T-cell (primary cell): ENCODE data around the gene ZBTB4. TPM values are rescaled to one million over a fixed set of nuclear protein-coding genes. Genes with fewer than 3 reads are reported as not detected.
A peak's percentile ranks its signal among the peaks of the same experiment; 100 is the strongest.
"Not testable (repeated sequence)": the region's sequence is repeated elsewhere in the genome, so short reads cannot be mapped to it uniquely, and the experiment has no call there.

Experiments
- ATAC-seq, 4 experiments: fragments of 200-7000 bp in 3 of 4; fragments of 150-1000 bp in 1 of 4; cut with Tn5 transposase; replicated peaks in 1 of 4; 1 replicate in 3 of 4; 2 replicates in 1 of 4; pipeline ENCODE4 v1.10.0; 2021; ENCODE audit warnings: moderate library complexity in 3 of 4, mild to moderate bottlenecking in 2 of 4, moderate number of reproducible peaks in 1 of 4
- CTCF ChIA-PET, 2 donors: fragments of 300-600 bp; sonication (Branson Sonifier 250); formaldehyde crosslinking; loops; one replicate each; lab custom pipeline; 2022; ENCODE audit warnings: antibody characterized with exemption in 2 of 2; lab: Charles Lee
- POLR2A ChIA-PET, 2 donors: fragments of 300-600 bp; sonication (Branson Sonifier 250); formaldehyde crosslinking; loops; one replicate each; lab custom pipeline; 2022; ENCODE audit warnings: antibody characterized with exemption in 2 of 2; lab: Charles Lee
- DNase-seq, 35 experiments: peaks; one replicate each; pipeline versions ENCODE4 v3.0.0 to v3.0.0-alpha.2; 2013 to 2023
- H3K27ac ChIP-seq: one replicate; pipeline ENCODE4 v1.5.1; 2013; ENCODE audit warnings: low read length
- H3K27me3 ChIP-seq, 2 experiments: replicated peaks in 1 of 2; 1 replicate in 1 of 2; 2 replicates in 1 of 2; pipeline versions ENCODE4 v1.6.1 to v1.7.0; 2013; ENCODE audit warnings: low read length in 1 of 2, mixed read lengths in 1 of 2; ENCODE audit not compliant: control insufficient read depth in 2 of 2, insufficient read depth in 2 of 2; ENCODE audit errors: extremely low read depth in 1 of 2
- H3K36me3 ChIP-seq, 2 donors: 1 replicate in 1 of 2; 2 replicates in 1 of 2; pipeline versions ENCODE4 v1.6.1 to v1.7.0; 2013; ENCODE audit warnings: low read length in 1 of 2; ENCODE audit not compliant: control insufficient read depth in 2 of 2, insufficient read depth in 1 of 2; ENCODE audit errors: extremely low read depth in 1 of 2
- H3K4me1 ChIP-seq, 2 experiments: 1 replicate in 1 of 2; 2 replicates in 1 of 2; pipeline versions ENCODE4 v1.6.1 to v1.7.0; 2013; ENCODE audit warnings: low read length in 2 of 2, mixed read lengths in 1 of 2; ENCODE audit not compliant: insufficient read depth in 2 of 2, control insufficient read depth in 1 of 2; ENCODE audit errors: extremely low read depth in 1 of 2
- H3K4me3 ChIP-seq, 2 donors: 1 replicate in 1 of 2; 2 replicates in 1 of 2; pipeline versions ENCODE4 v1.5.1 to v1.7.0; 2013; ENCODE audit warnings: mild to moderate bottlenecking in 2 of 2, low read length in 1 of 2, moderate library complexity in 1 of 2; ENCODE audit not compliant: control insufficient read depth in 1 of 2; ENCODE audit errors: extremely low read depth in 1 of 2
- H3K9me3 ChIP-seq: 2 replicates; pipeline ENCODE4 v1.7.0; 2013
- H3K27ac Mint-ChIP-seq, 2 donors: one replicate each; pipeline ENCODE4 v1.8.0; 2020 to 2021; ENCODE audit warnings: mild to moderate bottlenecking in 2 of 2, mixed read lengths in 2 of 2
- H3K27me3 Mint-ChIP-seq, 2 donors: one replicate each; pipeline ENCODE4 v1.8.0; 2021 to 2022; ENCODE audit warnings: mixed read lengths in 2 of 2
- H3K36me3 Mint-ChIP-seq: one replicate; pipeline ENCODE4 v1.8.0; 2021; ENCODE audit warnings: mixed read lengths
- H3K4me1 Mint-ChIP-seq, 3 donors: one replicate each; pipeline ENCODE4 v1.8.0; 2020 to 2022; ENCODE audit warnings: mixed read lengths in 3 of 3, mild to moderate bottlenecking in 1 of 3
- H3K4me3 Mint-ChIP-seq, 3 donors: one replicate each; pipeline ENCODE4 v1.8.0; 2020 to 2022; ENCODE audit warnings: mild to moderate bottlenecking in 3 of 3, mixed read lengths in 3 of 3, moderate library complexity in 3 of 3
- H3K9me3 Mint-ChIP-seq, 3 donors: one replicate each; pipeline ENCODE4 v1.8.0; 2020 to 2022; ENCODE audit warnings: mixed read lengths in 3 of 3
- WGBS: methylation state at CpG from one replicate; pipeline ENCODE4 v1.1.5; 2013; ENCODE audit warnings: missing lambda C conversion rate; ENCODE audit not compliant: insufficient coverage; 5-methylcytosine and 5-hydroxymethylcytosine counted together
- total RNA-seq, 35 experiments: library from RNA in 6 of 35; stranded (reverse) in 6 of 35; fragments of 120-200 nt in 1 of 35; gene quantifications; one replicate each; pipeline versions ENCODE4 v1.2.1 to v1.2.4 and lab custom pipeline; 2013 to 2026

Gene ZBTB4
- total RNA-seq, 5 donors from 2014 or later (not counting 1 experiment from before 2014, with no cell fraction given), result 64.0 to 86.6 (median 82.7) TPM

DNA sequence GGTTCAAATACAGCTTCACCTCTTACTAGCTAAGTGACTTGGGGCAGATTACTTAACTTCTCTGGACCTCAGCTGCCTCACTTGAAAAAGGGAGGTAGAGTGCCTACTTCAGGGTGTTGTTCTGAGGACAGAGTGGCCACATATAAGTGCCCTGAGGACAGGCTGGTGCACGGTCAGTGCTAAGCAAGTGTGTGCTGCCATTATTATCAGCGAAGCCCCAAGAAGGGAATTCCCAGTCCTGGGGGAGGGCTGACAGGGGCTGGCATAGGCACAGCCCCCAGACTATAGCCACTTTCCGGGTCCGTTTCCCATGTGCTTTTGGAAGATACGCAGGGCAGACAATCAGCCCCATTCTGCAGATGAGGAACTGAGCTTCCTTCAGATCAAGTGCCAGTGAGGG, 2.5 kb downstream of the ZBTB4 start:
- H3K27ac Mint-ChIP-seq, result peak overlapping the region; percentile 89 to 96
- H3K27ac ChIP-seq, result peak overlapping the region; percentile 88

DNA sequence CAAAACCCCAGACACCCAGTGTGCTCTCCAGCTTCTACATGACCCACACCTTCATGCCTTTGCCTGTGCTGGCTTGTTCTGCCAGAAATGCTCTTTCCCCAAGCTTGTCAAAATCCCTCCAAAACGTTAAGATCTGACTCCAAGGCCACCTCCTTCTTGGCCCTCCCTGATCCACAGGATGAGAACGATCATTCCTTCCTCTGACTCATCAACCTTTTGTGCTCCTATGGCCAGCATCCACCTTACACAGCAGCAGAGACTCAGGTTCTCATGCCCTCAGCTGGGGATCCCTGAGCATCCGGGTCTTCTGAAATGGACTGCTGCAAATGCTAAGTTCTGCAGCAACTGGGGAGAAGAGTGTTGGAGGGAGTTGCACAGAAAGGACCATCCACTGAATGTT, 2.9 kb downstream of the ZBTB4 start:
- ChIA-PET POLR2A (interaction anchor here (0.6 to 1.1 kb wide), 3 partner anchors 9 to 92 kb away, joined by 3 read pairs; no protein-coding TSS in a partner anchor), CTCF (interaction anchor here in 1 of 2 donors (0.9 kb wide), 1 partner anchor 21 kb away, joined by 4 read pairs; no protein-coding TSS in a partner anchor)
- H3K27ac ChIP-seq, result peak overlapping the region; percentile 88
- H3K36me3 ChIP-seq, result peaks cover 0 to 3% of the 10 kb centered on the region in 2 donors
- H3K9me3 ChIP-seq, result no peaks in the 10 kb centered on the region
- H3K4me3 ChIP-seq, result peak overlapping the region in 1 of 2 donors; percentile 17
- ATAC-seq (no peak), DNase-seq (no peak)
- Mint-ChIP-seq H3K27me3 (no peaks in the 10 kb centered on the region), H3K4me3 (peak overlapping the region; percentile 3 to 96 (median 92)), H3K9me3 (no peaks in the 10 kb centered on the region), H3K4me1 (peaks cover 59 to 78% (median 76%) of the 10 kb centered on the region in 3 donors), H3K36me3 (no peaks in the 10 kb centered on the region), H3K27ac (peak overlapping the region; percentile 89 to 96)
- H3K4me1 ChIP-seq, result peaks cover 22 to 75% of the 10 kb centered on the region in 2 experiments
- no peaks in the 10 kb centered on the region for H3K27me3 ChIP-seq
- WGBS, result 29% methylated on average over 2 of the region's 3 CpGs

More for the DNA sequence above, 2.5 kb downstream of the ZBTB4 start:
- ChIA-PET CTCF (no interaction called here), POLR2A (interaction anchor here (0.5 to 1.1 kb wide), 3 partner anchors 8 to 99 kb away, joined by 3 to 6 read pairs (median 4); no protein-coding TSS in a partner anchor)
- peak overlapping the region; percentile 92 to 96 (median 95) for H3K4me3 Mint-ChIP-seq
- H3K36me3 Mint-ChIP-seq, result no peaks in the 10 kb centered on the region
- Histone ChIP-seq H3K4me3 (peak overlapping the region in 1 of 2 donors; percentile 81), H3K4me1 (peaks cover 18 to 76% of the 10 kb centered on the region in 2 experiments), H3K27me3 (no peaks in the 10 kb centered on the region), H3K36me3 (peaks cover 0 to 3% of the 10 kb centered on the region in 2 donors), H3K9me3 (no peaks in the 10 kb centered on the region)
- no peaks in the 10 kb centered on the region for H3K27me3 Mint-ChIP-seq
- DNase-seq, result no peak
- no peak for ATAC-seq
- no peaks in the 10 kb centered on the region for H3K9me3 Mint-ChIP-seq
- H3K4me1 Mint-ChIP-seq, result peaks cover 59 to 78% (median 76%) of the 10 kb centered on the region in 3 donors
- WGBS, result 94% methylated on average over 5 of the region's 5 CpGs

DNA sequence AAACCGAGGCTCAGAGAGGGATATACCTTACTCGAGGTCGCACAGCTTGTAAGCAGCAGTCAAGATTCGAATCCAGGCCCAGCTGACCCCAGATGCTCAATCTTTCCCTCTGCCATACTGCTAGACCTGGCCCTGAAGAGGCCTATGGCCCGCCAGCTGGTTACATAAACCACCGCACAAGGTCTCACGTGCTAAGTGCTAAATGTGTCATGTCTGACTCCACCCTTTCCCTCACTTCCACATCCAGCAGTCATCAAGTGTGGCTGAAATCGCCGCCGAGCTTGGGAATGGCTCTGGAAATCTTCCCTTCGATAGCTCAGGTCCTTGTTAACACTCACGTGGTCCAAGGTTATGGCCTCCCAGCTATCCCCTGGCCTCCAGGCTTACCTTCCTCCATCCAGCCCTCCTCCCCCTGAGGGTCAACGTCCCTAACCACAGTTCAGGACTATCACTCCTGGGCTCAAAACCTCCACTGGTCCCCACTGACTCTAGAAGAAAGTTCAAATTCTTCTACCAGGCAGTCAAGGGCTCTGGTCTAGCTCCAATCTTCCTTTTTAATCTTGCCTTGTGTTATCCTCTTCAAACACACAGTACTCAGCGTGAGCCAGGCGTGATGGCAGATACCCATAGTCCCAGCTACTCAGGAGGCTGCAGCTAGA, 3.5 kb downstream of the ZBTB4 start:
- Histone ChIP-seq H3K9me3 (no peaks in the 10 kb centered on the region), H3K4me1 (peaks cover 24 to 70% of the 10 kb centered on the region in 2 experiments), H3K27ac (peak overlapping the region; percentile 53), H3K4me3 (no peak overlapping the region), H3K27me3 (no peaks in the 10 kb centered on the region), H3K36me3 (peaks cover 0 to 3% of the 10 kb centered on the region in 2 donors)
- ATAC-seq (no peak), DNase-seq (peak in 6 of 35 experiments; percentile 16 to 41 (median 30))
- Mint-ChIP-seq H3K4me3 (peak overlapping the region in 2 of 3 donors; percentile 92 to 96), H3K9me3 (no peaks in the 10 kb centered on the region), H3K27me3 (no peaks in the 10 kb centered on the region), H3K4me1 (peaks cover 56 to 77% (median 76%) of the 10 kb centered on the region in 3 donors), H3K36me3 (no peaks in the 10 kb centered on the region), H3K27ac (peak overlapping the region; percentile 89 to 96)
- WGBS, result 79% methylated on average over 11 of the region's 15 CpGs
- POLR2A ChIA-PET, result interaction anchor here (0.5 to 0.8 kb wide), 4 partner anchors 11 to 93 kb away, joined by 3 to 5 read pairs (median 4); no protein-coding TSS in a partner anchor
- CTCF ChIA-PET, result interaction anchor here (0.6 to 0.9 kb wide), 4 partner anchors 12 to 211 kb away, joined by 3 to 4 read pairs (median 3); partner anchors contain the start of gene TP53 (in 1 of the 2)

DNA sequence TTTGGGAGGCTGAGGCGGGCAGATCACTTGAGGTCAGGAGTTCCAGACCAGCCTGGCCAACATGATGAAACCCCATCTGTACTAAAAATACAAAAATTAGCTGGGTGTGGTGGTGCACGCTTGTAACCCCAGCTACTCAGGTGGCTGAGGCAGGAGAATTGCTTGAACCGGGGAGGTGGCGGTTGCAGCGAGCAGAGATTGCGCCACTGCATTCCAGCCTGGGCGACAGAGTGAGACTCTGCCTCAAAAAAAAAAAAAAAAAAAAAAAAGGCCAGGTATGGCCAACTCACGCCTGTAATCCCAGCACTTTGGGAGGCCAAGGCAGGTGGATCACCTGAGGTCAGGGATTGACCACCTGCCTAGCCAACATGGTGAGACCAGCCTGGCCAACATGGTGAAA, 4.7 kb downstream of the ZBTB4 start:
- CTCF ChIA-PET, result interaction anchor here in 1 of 2 donors (0.9 kb wide), 1 partner anchor 13 kb away, joined by 3 read pairs; no protein-coding TSS in a partner anchor
- H3K36me3 Mint-ChIP-seq, POLR2A ChIA-PET, H3K27me3 ChIP-seq, H3K9me3 ChIP-seq, H3K27me3 Mint-ChIP-seq, ATAC-seq, H3K27ac ChIP-seq, H3K36me3 ChIP-seq, H3K4me3 Mint-ChIP-seq, H3K9me3 Mint-ChIP-seq, DNase-seq, H3K4me3 ChIP-seq: not testable (repeated sequence)
- peak overlapping the region in 1 of 2 donors; percentile 22 for H3K27ac Mint-ChIP-seq
- WGBS, result 98% methylated on average over 6 of the region's 8 CpGs
- H3K4me1 ChIP-seq, result peaks cover 23 to 59% of the 10 kb centered on the region in 2 experiments
- peaks cover 48 to 72% (median 71%) of the 10 kb centered on the region in 3 donors for H3K4me1 Mint-ChIP-seq

DNA sequence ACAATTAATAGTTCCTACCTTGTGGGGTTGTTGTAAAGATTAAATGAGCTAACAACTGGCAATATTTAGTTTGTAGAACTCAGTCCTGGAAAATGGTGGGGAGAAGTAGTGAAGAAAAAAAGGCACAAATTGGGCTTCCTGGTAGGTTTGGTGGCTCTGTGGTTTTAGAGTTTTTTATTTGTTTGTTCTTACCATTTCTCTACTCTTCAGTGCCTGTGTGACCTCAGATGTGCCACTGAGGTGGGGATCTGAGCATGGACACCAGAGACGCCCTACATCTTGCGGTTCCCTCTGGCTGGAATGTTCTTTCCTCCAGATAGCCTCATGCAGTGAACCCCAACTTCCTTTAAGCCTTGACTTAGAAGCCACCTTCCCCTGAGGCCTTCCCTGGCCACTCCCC, 7.7 kb downstream of the ZBTB4 start:
- 66% methylated on average over 2 of the region's 2 CpGs for WGBS
- H3K36me3 Mint-ChIP-seq, result peaks cover 4% of the 10 kb centered on the region
- ATAC-seq, result peak in 1 of 4 experiments; percentile 32
- no peak overlapping the region for H3K27ac ChIP-seq
- H3K27ac Mint-ChIP-seq, result peak overlapping the region; percentile 68 to 82
- no peaks in the 10 kb centered on the region for H3K9me3 ChIP-seq
- H3K27me3 ChIP-seq, result no peaks in the 10 kb centered on the region
- CTCF ChIA-PET, result interaction anchor here in 1 of 2 donors (0.6 kb wide), 1 partner anchor 23 kb away, joined by 3 read pairs; no protein-coding TSS in a partner anchor
- H3K4me3 Mint-ChIP-seq, result peak overlapping the region in 1 of 3 donors; percentile 22
- DNase-seq, result no peak
- H3K4me1 ChIP-seq, result peaks cover 18 to 49% of the 10 kb centered on the region in 2 experiments
- POLR2A ChIA-PET, result interaction anchor here in 1 of 2 donors (0.7 kb wide), 1 partner anchor 11 kb away, joined by 5 read pairs; no protein-coding TSS in a partner anchor
- H3K9me3 Mint-ChIP-seq, result no peaks in the 10 kb centered on the region
- H3K36me3 ChIP-seq, result peaks cover 5 to 16% of the 10 kb centered on the region in 2 donors
- peaks cover 35 to 63% (median 61%) of the 10 kb centered on the region in 3 donors for H3K4me1 Mint-ChIP-seq
- no peak overlapping the region for H3K4me3 ChIP-seq
- H3K27me3 Mint-ChIP-seq, result no peaks in the 10 kb centered on the region

DNA sequence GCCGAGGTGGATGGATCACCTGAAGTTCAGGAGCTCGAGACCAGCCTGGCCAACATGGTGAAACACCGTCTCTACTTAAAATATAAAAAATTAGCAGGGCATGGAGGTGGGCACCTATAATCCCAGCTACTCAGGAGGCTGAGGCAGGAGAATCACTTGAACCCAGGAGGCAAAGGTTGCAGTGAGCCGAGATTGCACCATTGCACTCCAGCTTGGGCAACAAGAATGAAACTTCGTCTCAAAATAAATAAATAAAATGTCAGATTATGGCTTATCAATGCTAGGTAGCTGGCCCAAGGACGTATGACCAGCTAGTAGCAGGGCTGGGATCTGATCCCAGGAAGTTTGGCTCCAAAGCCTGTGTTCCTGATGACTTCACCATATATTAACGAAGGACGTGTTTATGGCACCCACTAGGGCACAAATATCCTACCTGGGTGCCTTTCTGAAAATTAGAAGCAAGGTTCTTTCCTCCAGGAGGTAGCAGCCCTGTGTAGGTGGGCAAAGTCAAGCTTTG, 8.9 kb downstream of the ZBTB4 start:
- Histone ChIP-seq H3K36me3 (peaks cover 5 to 26% of the 10 kb centered on the region in 2 donors), H3K4me1 (peaks cover 15 to 40% of the 10 kb centered on the region in 2 experiments)
- DNase-seq, ATAC-seq, H3K9me3 ChIP-seq, H3K4me3 Mint-ChIP-seq, H3K27ac ChIP-seq, H3K27ac Mint-ChIP-seq, H3K27me3 Mint-ChIP-seq, H3K27me3 ChIP-seq, H3K9me3 Mint-ChIP-seq, H3K4me3 ChIP-seq, CTCF ChIA-PET, H3K36me3 Mint-ChIP-seq: not testable (repeated sequence)
- POLR2A ChIA-PET, result interaction anchor here (0.6 to 1.0 kb wide), 4 partner anchors 30 to 253 kb away, joined by 3 to 7 read pairs (median 4); partner anchors contain the start of gene MPDU1 (in 1 of the 2)
- WGBS, result 100% methylated on average over 4 of the region's 8 CpGs
- H3K4me1 Mint-ChIP-seq, result peaks cover 25 to 51% (median 49%) of the 10 kb centered on the region in 3 donors
